Ectodermal cell (in vitro differentiated cells): ENCODE data around the gene TMEM123. TPM values are rescaled to one million over a fixed set of nuclear protein-coding genes. Genes with fewer than 3 reads are reported as not detected.

Experiments
- H3K27ac ChIP-seq: 2 replicates; pipeline ENCODE4 v1.7.0; 2013; ENCODE audit warnings: mild to moderate bottlenecking, low read depth, low read length; ENCODE audit not compliant: insufficient read depth, poor library complexity, severe bottlenecking
- H3K27me3 ChIP-seq: 2 replicates; pipeline ENCODE4 v1.7.0; 2013; ENCODE audit warnings: mild to moderate bottlenecking, low read length; ENCODE audit not compliant: insufficient read depth, control insufficient read depth, poor library complexity, severe bottlenecking
- H3K36me3 ChIP-seq: one replicate; pipeline ENCODE4 v1.7.0; 2013; ENCODE audit warnings: low read length; ENCODE audit not compliant: control insufficient read depth, insufficient read depth
- H3K4me1 ChIP-seq: one replicate; pipeline ENCODE4 v1.7.0; 2013; ENCODE audit warnings: low read length; ENCODE audit not compliant: control insufficient read depth, insufficient read depth
- H3K4me3 ChIP-seq: 2 replicates; pipeline ENCODE4 v1.7.0; 2013; ENCODE audit warnings: low read depth, low read length, control low read depth; ENCODE audit not compliant: insufficient read depth
- H3K9me3 ChIP-seq: 2 replicates; pipeline ENCODE4 v1.7.0; 2013; ENCODE audit warnings: mild to moderate bottlenecking, low read length, moderate library complexity; ENCODE audit not compliant: control insufficient read depth
- WGBS, 2 experiments: methylation state at CpG; one replicate each; pipeline ENCODE4 v1.1.7; 2013; ENCODE audit warnings: missing lambda C conversion rate in 2 of 2; 5-methylcytosine and 5-hydroxymethylcytosine counted together
- polyA plus RNA-seq, 4 experiments: library from polyadenylated mRNA; stranded (reverse); fragments of 50-300 nt; gene quantifications; one replicate each; pipeline ENCODE4 v1.2.3, GENCODE V29; 2013

The TMEM123 gene, protein sequence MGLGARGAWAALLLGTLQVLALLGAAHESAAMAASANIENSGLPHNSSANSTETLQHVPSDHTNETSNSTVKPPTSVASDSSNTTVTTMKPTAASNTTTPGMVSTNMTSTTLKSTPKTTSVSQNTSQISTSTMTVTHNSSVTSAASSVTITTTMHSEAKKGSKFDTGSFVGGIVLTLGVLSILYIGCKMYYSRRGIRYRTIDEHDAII
- 173 TPM for polyA plus RNA-seq (2013, experiment 1 of 4)
- polyA plus RNA-seq (2013, experiment 2 of 4) = 160 TPM
- 160 TPM for polyA plus RNA-seq (2013, experiment 3 of 4)
- polyA plus RNA-seq (2013, experiment 4 of 4) = 212 TPM

DNA sequence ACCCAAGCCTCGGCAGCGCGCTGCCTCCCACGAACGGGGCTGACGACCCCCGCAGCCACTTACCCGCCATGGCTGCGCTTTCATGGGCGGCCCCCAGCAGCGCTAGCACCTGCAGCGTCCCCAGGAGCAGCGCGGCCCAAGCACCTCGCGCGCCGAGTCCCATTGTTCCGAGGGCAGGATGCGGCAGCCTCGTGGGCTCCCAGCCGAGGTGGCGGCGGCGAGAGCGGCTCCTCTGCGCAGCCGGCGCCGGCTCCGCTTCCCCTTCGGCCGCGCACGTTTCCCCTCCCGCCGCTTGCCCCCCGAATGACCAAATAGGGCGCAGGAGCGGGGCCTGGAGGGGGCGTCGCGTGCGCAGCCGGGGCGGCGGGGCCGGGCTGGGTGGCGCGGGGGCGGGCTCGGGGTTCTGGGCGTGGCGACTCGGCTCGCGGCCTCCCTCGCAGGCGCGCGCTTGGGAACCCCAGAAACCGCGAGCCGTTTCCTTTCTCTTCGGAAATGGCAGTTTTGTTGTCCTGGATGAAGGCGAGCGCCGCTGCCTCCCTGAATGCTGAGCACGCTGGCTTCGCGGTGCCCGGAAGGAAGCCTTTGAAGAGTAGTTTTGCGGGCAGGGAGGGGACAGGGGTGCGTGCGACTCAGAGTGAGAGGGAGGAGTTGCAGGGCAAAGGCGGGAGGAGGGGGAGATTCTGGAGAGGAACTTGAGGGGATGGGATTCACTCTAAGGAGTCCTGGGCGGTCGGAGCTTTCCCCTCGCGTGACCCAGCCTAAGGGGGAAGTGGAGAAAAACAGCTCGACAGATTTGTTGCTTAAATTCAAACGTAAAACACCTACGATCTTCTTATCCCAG is at the start of gene TMEM123:
TSS of gene TMEM123 (minus strand) at position 305 of the 841 bp plus-strand sequence. CDS start at position 163, 142 bp downstream.
- WGBS, 2 experiments = 0 to 1% methylated on average over 83 of the region's 83 CpGs
- Histone ChIP-seq H3K27me3 (peaks cover 9% of the 10 kb centered on the region), H3K27ac (peak within 1 kb of the TSS; percentile 48), H3K36me3 (no peaks in the 10 kb centered on the region), H3K9me3 (no peaks in the 10 kb centered on the region), H3K4me3 (peak within 1 kb of the TSS; percentile 97), H3K4me1 (peaks cover 32% of the 10 kb centered on the region)

DNA sequence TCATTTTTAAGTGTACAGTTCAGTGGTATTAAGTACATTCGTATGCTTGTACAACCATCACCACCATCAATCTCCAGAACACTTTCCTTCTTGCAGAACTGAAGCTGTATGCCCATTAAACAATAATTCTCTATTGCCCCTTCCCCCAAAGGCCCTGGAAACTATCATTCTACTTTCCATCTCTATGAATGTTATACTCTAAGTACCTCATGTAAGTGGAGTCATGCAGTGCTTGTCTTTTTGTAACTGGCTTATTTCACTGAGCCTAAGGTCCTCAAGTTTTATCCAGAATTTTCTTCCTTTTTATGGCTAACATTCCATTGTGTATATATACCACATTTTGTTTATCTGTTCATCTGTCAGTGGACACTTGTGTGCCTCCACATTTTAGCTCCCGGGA is 48.3 kb upstream of the TMEM123 start:
- Histone ChIP-seq H3K4me3 (no peak overlapping the region), H3K36me3 (no peaks in the 10 kb centered on the region), H3K27me3 (no peaks in the 10 kb centered on the region), H3K4me1 (no peaks in the 10 kb centered on the region), H3K27ac (no peak overlapping the region), H3K9me3 (no peaks in the 10 kb centered on the region)
- WGBS, 2 experiments = 94 to 100% methylated on average over 2 of the region's 2 CpGs

DNA sequence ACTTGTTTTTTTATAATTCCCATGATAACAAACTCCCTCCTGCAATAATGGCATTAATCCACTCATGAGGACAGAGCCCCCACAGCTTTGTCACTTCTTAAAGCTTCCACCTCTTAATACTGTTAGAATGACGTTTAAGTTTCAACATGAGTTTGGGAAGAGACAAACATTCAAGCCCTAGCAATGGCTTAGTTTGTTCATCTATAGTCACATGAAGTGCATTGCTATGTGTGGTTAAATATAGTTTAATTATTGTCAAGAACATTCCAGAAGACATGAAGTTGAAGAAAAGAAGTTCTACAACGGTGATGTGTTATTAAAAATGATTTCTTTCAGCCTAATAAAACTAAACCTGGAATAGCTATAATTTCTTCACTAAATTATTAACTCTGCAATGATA is 47.4 kb upstream of the TMEM123 start:
- no peak overlapping the region for H3K4me3 ChIP-seq
- H3K27me3 ChIP-seq = no peaks in the 10 kb centered on the region
- H3K9me3 ChIP-seq = no peaks in the 10 kb centered on the region
- H3K27ac ChIP-seq = no peak overlapping the region
- WGBS, 2 experiments = 87 to 100% methylated on average over 1 of the region's 2 CpGs
- no peaks in the 10 kb centered on the region for H3K4me1 ChIP-seq
- H3K36me3 ChIP-seq = no peaks in the 10 kb centered on the region

DNA sequence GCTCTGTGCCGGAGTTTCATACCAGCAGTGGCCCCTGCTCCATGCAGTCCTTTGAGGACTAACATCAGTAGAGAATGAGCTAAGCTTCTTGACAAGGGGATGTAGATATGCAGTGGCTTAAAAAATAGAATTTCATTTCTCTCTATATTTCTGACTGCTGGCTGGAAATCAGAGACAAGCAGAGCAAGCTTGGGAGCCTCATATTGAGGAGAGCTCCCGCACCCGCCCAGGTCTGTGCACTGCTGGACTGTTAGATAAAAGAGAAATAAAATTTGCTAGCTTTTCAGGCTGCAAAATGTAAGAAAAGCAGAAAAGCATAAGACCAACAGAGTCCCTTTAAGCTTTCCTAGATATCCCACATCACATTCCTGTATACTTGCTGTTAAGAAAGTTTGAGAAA is 46.6 kb upstream of the TMEM123 start:
- Histone ChIP-seq H3K27me3 (no peaks in the 10 kb centered on the region), H3K4me3 (no peak overlapping the region), H3K27ac (no peak overlapping the region), H3K9me3 (no peaks in the 10 kb centered on the region), H3K4me1 (no peaks in the 10 kb centered on the region), H3K36me3 (no peaks in the 10 kb centered on the region)
- WGBS, 2 experiments = 90 to 92% methylated on average over 3 of the region's 3 CpGs

DNA sequence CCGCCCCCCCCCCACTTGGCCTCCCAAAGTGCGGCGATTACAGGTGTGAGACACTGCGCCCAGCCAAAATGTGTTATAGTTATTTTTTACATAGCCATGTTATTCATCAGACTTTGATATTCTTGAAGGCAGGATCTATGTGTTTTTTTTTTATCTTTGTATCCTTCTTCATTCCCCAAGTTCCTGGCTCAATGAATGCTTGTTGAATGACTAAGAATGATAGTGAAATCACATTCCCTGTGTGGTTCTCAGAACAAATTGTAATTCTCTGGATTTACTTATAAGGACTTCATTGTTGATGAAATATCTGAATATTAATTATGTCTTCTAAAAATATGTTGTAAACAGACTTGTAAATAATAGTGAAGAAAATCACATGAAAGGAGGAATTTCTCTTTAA is 44.5 kb upstream of the TMEM123 start:
- Histone ChIP-seq H3K9me3 (no peaks in the 10 kb centered on the region), H3K27me3 (no peaks in the 10 kb centered on the region), H3K4me1 (no peaks in the 10 kb centered on the region), H3K36me3 (no peaks in the 10 kb centered on the region), H3K4me3 (no peak overlapping the region), H3K27ac (no peak overlapping the region)
- no CpG with 5 or more reads among the region's 4 CpGs for WGBS, 2 experiments

DNA sequence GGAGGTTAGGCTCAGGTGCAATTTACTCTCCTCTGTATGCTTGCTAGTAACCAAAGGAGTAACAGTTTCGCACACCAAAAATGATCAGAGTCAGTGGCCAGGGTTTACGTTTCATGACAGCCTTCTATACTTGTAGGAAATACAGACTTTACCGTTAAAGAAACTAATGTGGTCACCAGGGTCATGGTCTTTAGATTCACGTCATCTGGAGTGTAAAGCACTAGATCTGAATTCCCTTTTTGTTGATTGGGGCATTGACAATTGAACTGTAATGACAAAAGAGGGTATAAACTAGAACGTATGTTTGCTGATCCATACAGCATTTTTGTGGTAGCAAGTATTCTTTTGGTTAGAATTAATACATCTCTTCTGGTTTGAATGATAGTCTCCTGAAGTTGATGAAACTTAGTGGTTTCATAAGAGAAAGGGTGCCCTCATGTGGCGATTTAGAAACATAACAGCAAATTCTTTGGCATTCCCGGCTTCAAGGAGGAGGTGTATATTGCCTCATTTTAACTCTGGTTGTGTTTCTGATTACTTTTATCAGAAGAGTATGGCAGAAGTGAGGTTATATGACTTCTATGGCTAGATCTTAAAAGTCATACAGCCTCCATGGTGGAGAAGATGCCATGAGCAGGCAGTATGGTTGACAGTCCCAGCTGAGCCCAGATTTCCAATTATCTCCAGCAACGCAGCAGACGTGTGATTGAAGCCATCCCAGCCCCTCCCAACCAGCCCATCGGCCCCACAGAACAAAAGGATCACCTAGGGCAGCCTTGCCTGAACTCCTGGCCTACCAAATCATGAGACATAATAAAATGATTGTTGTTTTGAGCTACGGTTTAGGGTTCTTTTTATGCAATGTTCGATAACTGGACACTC is 42.8 kb upstream of the TMEM123 start:
- H3K9me3 ChIP-seq = no peaks in the 10 kb centered on the region
- 43 to 46% methylated on average over 12 of the region's 12 CpGs for WGBS, 2 experiments
- H3K4me1 ChIP-seq = no peaks in the 10 kb centered on the region
- H3K36me3 ChIP-seq = no peaks in the 10 kb centered on the region
- no peaks in the 10 kb centered on the region for H3K27me3 ChIP-seq
- no peak overlapping the region for H3K4me3 ChIP-seq
- H3K27ac ChIP-seq = no peak overlapping the region

DNA sequence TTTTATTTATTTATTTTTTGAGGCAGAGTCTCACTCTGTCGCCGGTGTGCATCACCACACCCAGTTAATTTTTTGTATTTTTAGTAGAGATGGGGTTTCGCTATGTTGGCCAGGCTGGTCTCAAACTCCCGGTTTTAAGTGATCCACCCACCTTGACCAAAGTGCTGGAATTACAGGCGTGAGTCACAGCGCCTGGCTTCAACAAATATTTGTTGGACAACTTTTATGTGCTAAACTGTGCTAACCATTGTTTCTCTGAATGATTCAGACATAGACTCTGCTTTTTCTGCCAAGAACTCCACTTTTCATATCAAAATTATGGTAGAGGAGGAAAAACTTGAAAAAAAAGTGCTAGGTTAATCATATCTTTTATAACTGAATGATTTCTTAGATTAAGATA is 41.7 kb upstream of the TMEM123 start:
- no peak overlapping the region for H3K4me3 ChIP-seq
- H3K36me3 ChIP-seq = no peaks in the 10 kb centered on the region
- 95 to 97% methylated on average over 4 to 6 of the region's 6 CpGs for WGBS, 2 experiments
- H3K4me1 ChIP-seq = no peaks in the 10 kb centered on the region
- H3K27me3 ChIP-seq = no peaks in the 10 kb centered on the region
- H3K9me3 ChIP-seq = no peaks in the 10 kb centered on the region
- no peak overlapping the region for H3K27ac ChIP-seq

DNA sequence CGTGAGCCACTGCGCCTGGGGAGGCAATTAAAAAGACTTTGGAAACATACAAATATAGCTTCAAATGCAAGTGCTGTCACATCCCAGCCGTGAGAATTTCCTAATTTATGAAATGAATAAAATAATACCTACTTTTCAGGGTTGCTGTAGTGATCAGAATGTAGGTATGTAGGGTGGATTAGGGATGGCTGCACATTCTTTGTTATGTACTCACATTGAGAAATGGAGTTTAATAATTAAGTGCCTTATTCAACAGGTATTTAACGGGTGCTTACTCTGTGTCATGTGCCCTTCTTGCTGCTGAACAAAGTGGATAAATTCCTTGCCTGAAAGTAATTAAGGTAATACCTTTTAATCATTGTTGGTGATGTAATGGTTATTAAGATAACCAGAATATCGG is 41.0 kb upstream of the TMEM123 start:
- H3K4me1 ChIP-seq = no peaks in the 10 kb centered on the region
- 80 to 86% methylated on average over 4 to 5 of the region's 5 CpGs for WGBS, 2 experiments
- H3K27ac ChIP-seq = no peak overlapping the region
- H3K4me3 ChIP-seq = no peak overlapping the region
- no peaks in the 10 kb centered on the region for H3K9me3 ChIP-seq
- H3K27me3 ChIP-seq = no peaks in the 10 kb centered on the region
- no peaks in the 10 kb centered on the region for H3K36me3 ChIP-seq

DNA sequence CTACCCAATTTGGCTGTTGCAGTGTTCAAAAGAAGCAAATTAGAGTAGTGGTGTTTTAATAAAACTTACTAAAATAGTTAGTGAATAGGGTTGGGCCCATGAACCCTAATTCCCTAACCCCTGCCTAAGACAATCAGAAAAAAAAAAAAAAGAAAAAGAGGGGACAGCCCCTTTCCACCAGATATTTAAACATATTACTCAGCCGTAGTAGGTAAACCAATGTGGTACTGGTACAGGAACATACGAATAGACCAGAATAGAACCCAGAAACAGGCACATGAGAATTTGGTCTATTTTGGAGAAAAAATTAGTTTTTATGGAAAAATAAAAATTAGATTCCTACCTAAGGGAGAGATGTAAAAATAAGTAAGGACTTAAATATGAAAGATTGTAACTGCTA is 39.4 kb upstream of the TMEM123 start:
- no peak overlapping the region for H3K4me3 ChIP-seq
- H3K27me3 ChIP-seq = no peaks in the 10 kb centered on the region
- H3K36me3 ChIP-seq = no peaks in the 10 kb centered on the region
- no peaks in the 10 kb centered on the region for H3K9me3 ChIP-seq
- H3K4me1 ChIP-seq = no peaks in the 10 kb centered on the region
- 98 to 100% methylated on average over 2 of the region's 2 CpGs for WGBS, 2 experiments
- H3K27ac ChIP-seq = no peak overlapping the region
